VCaP (cell line): ENCODE results near the gene ZNF521.

Experiments used
- H3K27ac ChIP-seq: fragments of 450-650 bp; 2 replicates; pipeline ENCODE4 v1.5.1; 2017
- CTCF ChIP-seq: fragments of 450-650 bp; conservative IDR thresholded peaks from 2 replicates; pipeline ENCODE4 v1.5.1; 2017; ENCODE audit warnings: mild to moderate bottlenecking, moderate library complexity

ZNF521 gene

GRCh38 chr18:25223211-25223610 lies 128.8 kb downstream of the ZNF521 start:
- H3K27ac ChIP-seq = no peak overlapping the region

GRCh38 chr18:25222648-25223047 lies 129.3 kb downstream of the ZNF521 start:
- no peak overlapping the region for H3K27ac ChIP-seq
- no peak for TF ChIP-seq CTCF

More at GRCh38 chr18:25223211-25223610, 128.8 kb downstream of the ZNF521 start:
- no peak for TF ChIP-seq CTCF

- H3K27ac ChIP-seq = no peak overlapping the region
- TF ChIP-seq CTCF = no peak
Measured at GRCh38 chr18:25210622-25211021, 141.3 kb downstream of the ZNF521 start.

- no peak overlapping the region for H3K27ac ChIP-seq
- no peak for TF ChIP-seq CTCF
Measured at GRCh38 chr18:25192065-25192464, 159.9 kb downstream of the ZNF521 start.

GRCh38 chr18:25190472-25190871 lies 161.5 kb downstream of the ZNF521 start:
- no peak overlapping the region for H3K27ac ChIP-seq
- TF ChIP-seq CTCF = no peak

GRCh38 chr18:25189391-25190185 lies 162.4 kb downstream of the ZNF521 start:
- TF ChIP-seq CTCF = no peak
- no peak overlapping the region for H3K27ac ChIP-seq

GRCh38 chr18:25187521-25188192 lies 164.3 kb downstream of the ZNF521 start:
- TF ChIP-seq CTCF = no peak
- no peak overlapping the region for H3K27ac ChIP-seq
